Measurements from ENCODE around the gene KPNA2.
"Not testable (repeated sequence)": the region's sequence is repeated elsewhere in the genome, so short reads cannot be mapped to it uniquely, and the experiment has no call there.

The KPNA2 gene

GRCh38 chr17:68035523-68036303 lies at the start of gene KPNA2:
KPNA2 (plus strand) TSS chr17:68035735; CDS start chr17:68037133, 1,398 bp downstream.
- in situ Hi-C loops (cut with MboI; ENCODE audit: low sequenced_read_pairs) = no loop called here

- in situ Hi-C loops (cut with MboI; ENCODE audit: low sequenced_read_pairs) = no loop called here
Observed at GRCh38 chr17:67990909-67991308, 44.6 kb upstream of the KPNA2 start.

GRCh38 chr17:67992548-67993152 lies 42.9 kb upstream of the KPNA2 start:
- in situ Hi-C loops (cut with MboI; ENCODE audit: low sequenced_read_pairs) = no loop called here

GRCh38 chr17:67993153-67993997 lies 42.2 kb upstream of the KPNA2 start:
- in situ Hi-C loops (cut with MboI; ENCODE audit: low sequenced_read_pairs) = no loop called here

- in situ Hi-C loops (cut with MboI; ENCODE audit: low sequenced_read_pairs) = no loop called here
Observed at GRCh38 chr17:67993998-67994361, 41.6 kb upstream of the KPNA2 start.

GRCh38 chr17:67994817-67995569 lies 40.5 kb upstream of the KPNA2 start:
- in situ Hi-C loops (cut with MboI; ENCODE audit: low sequenced_read_pairs) = no loop called here

- in situ Hi-C loops (cut with MboI; ENCODE audit: low sequenced_read_pairs) = no loop called here
Observed at GRCh38 chr17:67995570-67996263, 39.8 kb upstream of the KPNA2 start.

- in situ Hi-C loops (cut with MboI; ENCODE audit: low sequenced_read_pairs) = not testable (repeated sequence)
Observed at GRCh38 chr17:67996301-67997171, 39.0 kb upstream of the KPNA2 start, which contains the start of gene C17orf58. C17orf58 (minus strand) TSS chr17:67996469; CDS start chr17:67996198, 271 bp downstream.

- in situ Hi-C loops (cut with MboI; ENCODE audit: low sequenced_read_pairs) = no loop called here
Observed at GRCh38 chr17:67998466-67998865, 37.1 kb upstream of the KPNA2 start.

GRCh38 chr17:67999291-67999911 lies 36.1 kb upstream of the KPNA2 start:
- in situ Hi-C loops (cut with MboI; ENCODE audit: low sequenced_read_pairs) = no loop called here

GRCh38 chr17:68004201-68004600 lies 31.3 kb upstream of the KPNA2 start:
- in situ Hi-C loops (cut with MboI; ENCODE audit: low sequenced_read_pairs) = no loop called here

GRCh38 chr17:68006797-68007196 lies 28.7 kb upstream of the KPNA2 start:
- in situ Hi-C loops (cut with MboI; ENCODE audit: low sequenced_read_pairs) = no loop called here

GRCh38 chr17:68011199-68011665 lies 24.3 kb upstream of the KPNA2 start:
- in situ Hi-C loops (cut with MboI; ENCODE audit: low sequenced_read_pairs) = no loop called here

GRCh38 chr17:68013385-68013784 lies 22.1 kb upstream of the KPNA2 start:
- in situ Hi-C loops (cut with MboI; ENCODE audit: low sequenced_read_pairs) = no loop called here

GRCh38 chr17:68015081-68015723 lies 20.3 kb upstream of the KPNA2 start:
- in situ Hi-C loops (cut with MboI; ENCODE audit: low sequenced_read_pairs) = no loop called here

- in situ Hi-C loops (cut with MboI; ENCODE audit: low sequenced_read_pairs) = no loop called here
Observed at GRCh38 chr17:68016838-68017237, 18.7 kb upstream of the KPNA2 start.

- in situ Hi-C loops (cut with MboI; ENCODE audit: low sequenced_read_pairs) = not testable (repeated sequence)
Observed at GRCh38 chr17:68018493-68018892, 17.0 kb upstream of the KPNA2 start.

GRCh38 chr17:68019336-68019674 lies 16.2 kb upstream of the KPNA2 start:
- in situ Hi-C loops (cut with MboI; ENCODE audit: low sequenced_read_pairs) = no loop called here
